Measurements from ENCODE around the gene ZNF410.
A peak's percentile ranks its signal among the peaks of the same experiment; 100 is the strongest.
"Not testable (repeated sequence)": the region's sequence is repeated elsewhere in the genome, so short reads cannot be mapped to it uniquely, and the experiment has no call there.

Gene ZNF410, protein sequence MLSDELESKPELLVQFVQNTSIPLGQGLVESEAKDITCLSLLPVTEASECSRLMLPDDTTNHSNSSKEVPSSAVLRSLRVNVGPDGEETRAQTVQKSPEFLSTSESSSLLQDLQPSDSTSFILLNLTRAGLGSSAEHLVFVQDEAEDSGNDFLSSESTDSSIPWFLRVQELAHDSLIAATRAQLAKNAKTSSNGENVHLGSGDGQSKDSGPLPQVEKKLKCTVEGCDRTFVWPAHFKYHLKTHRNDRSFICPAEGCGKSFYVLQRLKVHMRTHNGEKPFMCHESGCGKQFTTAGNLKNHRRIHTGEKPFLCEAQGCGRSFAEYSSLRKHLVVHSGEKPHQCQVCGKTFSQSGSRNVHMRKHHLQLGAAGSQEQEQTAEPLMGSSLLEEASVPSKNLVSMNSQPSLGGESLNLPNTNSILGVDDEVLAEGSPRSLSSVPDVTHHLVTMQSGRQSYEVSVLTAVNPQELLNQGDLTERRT

GRCh38 chr14:73886449-73887317, at the start of gene ZNF410:
TSS of gene ZNF410 (plus strand) at chr14:73886859. CDS start at chr14:73892176, 5,317 bp downstream.
- peak; percentile 86 for DNase-seq (ENCODE audit: low read depth)

- not testable (repeated sequence) for DNase-seq (ENCODE audit: low read depth)
These were observed 48.2 kb upstream of the ZNF410 start for GRCh38 chr14:73838293-73839034.

DNA sequence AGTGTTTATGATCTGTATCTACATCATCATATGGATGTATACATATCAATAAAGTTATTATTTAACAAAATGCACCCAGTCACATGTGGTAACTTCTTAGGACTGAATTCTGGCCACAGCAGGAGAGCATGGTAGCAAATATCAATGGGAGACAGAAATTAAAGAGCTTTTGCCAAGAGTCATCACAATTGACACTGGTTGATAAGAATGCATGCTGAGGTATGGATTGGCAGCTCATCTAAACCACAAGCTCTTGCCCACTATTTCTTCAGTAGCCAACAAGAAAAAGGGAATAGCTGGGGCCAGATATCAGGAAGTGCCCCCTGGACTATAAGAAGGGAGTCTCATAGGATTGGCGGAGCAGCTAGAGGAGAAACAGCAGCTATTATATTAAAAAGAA, 44.5 kb upstream of the ZNF410 start:
- no peak for DNase-seq (ENCODE audit: low read depth)

GRCh38 chr14:73842851-73843250, 43.8 kb upstream of the ZNF410 start:
- DNase-seq (ENCODE audit: low read depth), result no peak

DNA sequence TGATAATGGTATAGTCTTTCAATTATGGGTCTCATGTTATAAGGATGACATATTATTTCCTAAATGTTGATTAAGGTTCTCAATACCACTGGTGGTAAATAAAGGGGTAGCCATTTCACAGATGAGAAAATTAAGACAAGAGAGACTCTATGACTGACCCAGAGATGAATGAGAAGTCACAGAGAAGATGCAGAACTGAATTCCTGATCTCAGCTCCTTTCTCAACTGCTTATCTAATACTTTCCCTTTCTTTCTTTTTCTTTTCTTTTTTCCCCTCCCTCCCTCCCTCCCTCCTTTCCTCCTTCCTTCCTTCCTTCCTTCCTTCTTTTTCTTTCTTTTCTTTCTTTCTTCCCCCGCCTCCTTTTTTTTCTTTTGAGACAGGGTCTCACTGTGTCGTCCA, 43.4 kb upstream of the ZNF410 start:
- no peak for DNase-seq (ENCODE audit: low read depth)

- no peak for DNase-seq (ENCODE audit: low read depth)
These were observed 39.7 kb upstream of the ZNF410 start for GRCh38 chr14:73846947-73847346.

GRCh38 chr14:73851000-73851399, 35.7 kb upstream of the ZNF410 start:
- no peak for DNase-seq (ENCODE audit: low read depth)

- peak; percentile 93 for DNase-seq (ENCODE audit: low read depth)
These were observed 34.9 kb upstream of the ZNF410 start, which contains the start of gene PTGR2 for GRCh38 chr14:73851567-73852382. TSS of gene PTGR2 (plus strand) at chr14:73851831. CDS start at chr14:73858863, 7,032 bp downstream.

GRCh38 chr14:73859145-73859544, 27.5 kb upstream of the ZNF410 start:
- DNase-seq (ENCODE audit: low read depth), result no peak

DNA sequence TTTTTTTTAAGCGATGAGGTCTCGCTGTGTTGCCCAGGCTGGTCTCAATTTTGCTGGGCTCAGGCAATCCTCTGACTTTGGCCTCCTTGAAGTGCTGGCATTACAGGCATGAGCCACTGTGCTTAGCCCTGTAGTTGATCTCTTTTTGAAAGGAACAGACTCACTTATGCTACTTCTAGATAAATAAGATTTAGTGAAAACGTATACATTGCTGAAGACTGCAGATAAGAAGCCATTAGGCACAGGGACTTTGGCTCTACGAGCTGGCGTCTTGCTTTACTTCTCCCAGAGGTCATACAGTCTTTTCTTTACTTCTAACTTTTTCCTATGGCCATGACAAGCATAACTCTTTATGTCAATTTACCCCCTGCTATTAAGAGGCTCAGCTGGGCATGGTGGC, 25.6 kb upstream of the ZNF410 start:
- DNase-seq (ENCODE audit: low read depth), result no peak

DNA sequence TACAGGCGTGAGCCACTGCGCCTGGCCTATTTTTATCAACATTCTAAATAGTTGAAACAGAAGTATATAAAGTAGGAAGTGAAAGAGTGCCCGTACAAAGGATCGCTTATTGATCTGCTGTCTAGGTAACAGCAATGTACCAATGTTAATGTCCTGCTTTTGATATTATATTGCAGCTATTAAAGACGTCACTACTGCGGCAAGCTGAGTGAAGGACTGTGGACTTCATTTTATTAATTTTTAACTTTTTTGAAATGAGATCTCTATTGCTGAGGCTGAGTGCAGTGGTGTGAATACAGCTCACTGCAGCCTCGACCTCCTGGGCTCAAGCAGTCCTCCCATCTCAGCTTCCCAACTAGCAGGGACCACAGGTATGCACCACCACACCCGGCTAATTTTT, 24.2 kb upstream of the ZNF410 start:
- DNase-seq (ENCODE audit: low read depth), result no peak

GRCh38 chr14:73863209-73863608, 23.4 kb upstream of the ZNF410 start:
- no peak for DNase-seq (ENCODE audit: low read depth)

- no peak for DNase-seq (ENCODE audit: low read depth)
These were observed 21.0 kb upstream of the ZNF410 start for GRCh38 chr14:73865534-73866113.

GRCh38 chr14:73869754-73870153, 16.9 kb upstream of the ZNF410 start:
- not testable (repeated sequence) for DNase-seq (ENCODE audit: low read depth)

- DNase-seq (ENCODE audit: low read depth), result no peak
These were observed 16.0 kb upstream of the ZNF410 start for GRCh38 chr14:73870525-73871235.

- no peak for DNase-seq (ENCODE audit: low read depth)
These were observed 13.0 kb upstream of the ZNF410 start for GRCh38 chr14:73873660-73874059.

DNA sequence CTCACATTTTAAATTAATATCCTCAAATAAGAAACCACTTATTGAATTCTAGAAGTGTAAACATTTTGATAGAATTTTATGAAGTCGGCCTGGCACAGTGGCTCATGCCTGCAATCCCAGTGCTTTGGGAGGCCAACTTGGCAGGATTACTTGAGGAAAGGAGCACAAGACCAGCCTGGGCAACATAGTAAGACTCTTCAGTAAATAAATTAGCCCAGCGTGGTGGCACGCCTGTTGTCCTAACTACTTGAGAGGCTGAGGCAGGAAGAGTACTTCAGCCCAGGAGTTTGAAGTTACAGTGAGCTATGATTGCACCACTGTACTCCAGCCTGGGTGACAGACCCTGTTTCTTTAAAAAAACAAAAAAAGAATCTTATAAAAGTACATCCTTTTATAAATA, 8.9 kb upstream of the ZNF410 start:
- no peak for DNase-seq (ENCODE audit: low read depth)

- DNase-seq (ENCODE audit: low read depth), result no peak
These were observed 8.2 kb upstream of the ZNF410 start for GRCh38 chr14:73878436-73878835.

- DNase-seq (ENCODE audit: low read depth), result no peak
These were observed 7.6 kb upstream of the ZNF410 start for GRCh38 chr14:73879027-73879426.
